Astrocyte of the spinal cord (primary cell): ENCODE results near the gene ZACN.

ENCODE experiments used
- DNase-seq: peaks from one replicate; pipeline ENCODE4 v3.0.0; 2011; ENCODE audit warnings: low read depth, low spot score
- H3K4me3 ChIP-seq: 2 replicates; pipeline ENCODE4 v1.5.1; 2011; ENCODE audit warnings: low read depth, mild to moderate bottlenecking, low read length, moderate library complexity
- in situ Hi-C: cut with HindIII; loops from 2 replicates; pipeline ENCODE4 v1.10.0; 2017; ENCODE audit warnings: low sequenced_read_pairs
- TF ChIP-seq, protein P1 (sequence below): IDR thresholded peaks from 2 replicates; pipeline ENCODE4 v1.5.1; 2012; ENCODE audit warnings: low read depth, mild to moderate bottlenecking, low read length, inconsistent platforms

ZACN gene

DNA sequence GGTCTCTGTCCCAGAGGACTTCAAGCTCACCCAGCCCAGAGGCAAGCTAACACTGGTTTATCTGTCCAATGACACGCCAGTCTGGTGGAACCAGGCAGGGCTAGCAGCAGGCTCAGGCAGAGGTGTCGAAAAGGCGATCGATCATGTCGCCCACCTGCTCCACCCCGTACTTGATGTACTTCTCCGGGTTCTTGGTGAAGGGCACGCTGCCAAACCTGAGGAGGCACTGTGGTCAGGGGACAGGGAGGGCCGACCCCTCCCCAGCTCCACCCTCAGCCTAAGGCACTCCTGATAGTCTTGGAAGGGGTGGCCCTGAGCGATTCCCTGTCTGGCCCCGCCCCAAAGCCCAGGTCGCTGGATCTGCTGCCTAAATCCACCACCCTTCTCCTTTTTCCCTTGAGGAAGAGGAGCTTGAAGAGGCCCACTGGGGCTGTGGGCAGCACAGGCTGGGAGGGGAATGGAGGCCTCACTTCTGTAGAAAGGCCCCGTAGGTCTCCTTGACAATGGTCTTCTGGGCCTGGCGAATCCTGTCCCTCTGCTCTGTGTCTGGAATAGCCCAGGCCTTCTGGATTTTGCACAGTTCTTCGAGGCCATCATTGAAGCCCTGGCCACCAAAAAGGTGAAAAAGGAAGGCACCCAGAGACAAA is 4.7 kb downstream of the ZACN start:
- TF ChIP-seq, protein P1, sequence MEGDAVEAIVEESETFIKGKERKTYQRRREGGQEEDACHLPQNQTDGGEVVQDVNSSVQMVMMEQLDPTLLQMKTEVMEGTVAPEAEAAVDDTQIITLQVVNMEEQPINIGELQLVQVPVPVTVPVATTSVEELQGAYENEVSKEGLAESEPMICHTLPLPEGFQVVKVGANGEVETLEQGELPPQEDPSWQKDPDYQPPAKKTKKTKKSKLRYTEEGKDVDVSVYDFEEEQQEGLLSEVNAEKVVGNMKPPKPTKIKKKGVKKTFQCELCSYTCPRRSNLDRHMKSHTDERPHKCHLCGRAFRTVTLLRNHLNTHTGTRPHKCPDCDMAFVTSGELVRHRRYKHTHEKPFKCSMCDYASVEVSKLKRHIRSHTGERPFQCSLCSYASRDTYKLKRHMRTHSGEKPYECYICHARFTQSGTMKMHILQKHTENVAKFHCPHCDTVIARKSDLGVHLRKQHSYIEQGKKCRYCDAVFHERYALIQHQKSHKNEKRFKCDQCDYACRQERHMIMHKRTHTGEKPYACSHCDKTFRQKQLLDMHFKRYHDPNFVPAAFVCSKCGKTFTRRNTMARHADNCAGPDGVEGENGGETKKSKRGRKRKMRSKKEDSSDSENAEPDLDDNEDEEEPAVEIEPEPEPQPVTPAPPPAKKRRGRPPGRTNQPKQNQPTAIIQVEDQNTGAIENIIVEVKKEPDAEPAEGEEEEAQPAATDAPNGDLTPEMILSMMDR = no peak
- H3K4me3 ChIP-seq = no peak overlapping the region
- DNase-seq = no peak
- in situ Hi-C loops = no loop called here

DNA sequence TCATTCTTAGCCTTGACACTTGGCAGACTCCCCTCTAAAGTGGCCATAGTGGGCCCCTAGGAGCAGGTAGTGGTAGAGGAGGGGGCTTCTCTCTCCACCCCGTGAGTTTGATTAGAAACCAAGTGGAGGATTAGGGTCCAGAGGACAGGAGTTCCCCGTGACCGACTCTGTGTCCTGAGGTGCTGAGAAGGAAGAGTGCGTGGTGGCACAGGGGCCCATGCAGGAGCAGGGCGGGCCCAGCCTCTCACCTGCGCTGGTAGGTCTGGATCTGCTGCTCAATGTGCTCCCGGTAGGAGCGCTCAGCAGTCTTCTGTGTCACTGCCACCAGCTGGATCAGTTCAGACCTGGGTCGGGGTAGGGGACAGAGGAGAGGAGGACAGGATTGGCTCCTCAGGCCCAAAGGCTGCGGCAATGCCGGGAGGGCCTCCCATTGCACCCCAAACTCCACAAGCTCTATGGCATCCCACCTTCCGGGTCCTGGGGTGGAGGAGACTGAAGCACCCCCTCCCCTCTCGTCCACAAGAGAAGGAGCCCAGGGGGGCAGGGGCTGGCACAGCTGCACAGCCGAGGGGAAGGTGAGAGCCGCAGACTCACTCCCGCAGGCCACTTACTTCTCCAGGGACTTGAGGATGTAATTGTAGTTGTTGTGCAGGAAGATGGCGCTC is 6.2 kb downstream of the ZACN start:
- no peak for DNase-seq
- TF ChIP-seq, protein P1 = no peak
- no peak overlapping the region for H3K4me3 ChIP-seq
- in situ Hi-C loops = no loop called here

DNA sequence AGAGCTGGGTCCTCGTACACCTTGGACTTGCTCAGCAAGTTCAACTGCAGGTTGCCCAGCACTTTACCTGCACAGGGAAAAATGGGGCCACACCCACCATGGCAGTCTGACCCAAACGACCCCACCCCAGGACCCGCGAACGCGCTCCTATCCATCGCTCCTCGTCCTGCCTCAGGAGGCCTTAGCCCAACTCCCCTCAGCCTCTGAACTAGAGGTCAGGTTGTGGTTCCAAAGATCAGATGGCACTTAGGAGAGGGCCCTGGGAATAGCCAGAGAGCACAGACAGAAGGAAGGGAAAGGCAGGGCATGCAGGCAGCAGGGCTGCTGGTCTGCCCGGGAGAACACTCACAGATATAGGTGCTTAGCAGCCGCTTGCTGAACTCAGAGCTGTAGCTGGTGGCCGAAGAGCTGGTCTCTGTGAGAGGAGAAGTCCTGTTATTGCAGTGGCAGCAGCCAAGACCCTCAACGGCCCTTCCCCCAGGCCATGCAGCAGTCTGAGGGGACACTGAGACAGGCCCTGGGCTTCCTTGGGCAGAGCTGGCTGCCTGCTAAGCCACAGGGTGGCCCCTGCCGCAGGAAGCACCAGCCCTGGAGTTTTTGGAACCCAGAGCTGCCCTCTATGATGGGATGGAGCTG is 6.9 kb downstream of the ZACN start:
- no peak overlapping the region for H3K4me3 ChIP-seq
- in situ Hi-C loops = no loop called here
- TF ChIP-seq, protein P1 = no peak
- DNase-seq = no peak

DNA sequence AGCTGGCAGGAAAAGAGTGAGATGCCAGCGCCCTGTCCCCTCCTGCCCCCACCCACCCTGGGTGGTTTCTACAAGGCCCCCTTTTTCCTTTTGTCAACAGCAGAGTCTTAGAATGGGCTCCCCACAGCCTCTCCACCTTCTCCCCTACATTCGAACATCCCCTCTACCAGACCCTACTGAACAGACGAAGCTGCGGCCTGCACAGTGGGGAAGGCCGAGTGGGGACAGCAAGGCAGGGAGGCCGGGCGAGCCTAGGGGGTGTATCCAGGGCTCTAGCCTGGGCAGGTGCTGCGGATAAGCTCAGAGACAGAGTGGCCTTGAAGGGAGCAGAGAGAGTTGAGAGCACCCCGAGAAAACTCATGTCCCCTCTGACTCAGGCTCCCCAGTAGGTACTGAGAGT is 7.4 kb downstream of the ZACN start:
- in situ Hi-C loops = no loop called here
- DNase-seq = no peak
- TF ChIP-seq, protein P1 = no peak
- no peak overlapping the region for H3K4me3 ChIP-seq

DNA sequence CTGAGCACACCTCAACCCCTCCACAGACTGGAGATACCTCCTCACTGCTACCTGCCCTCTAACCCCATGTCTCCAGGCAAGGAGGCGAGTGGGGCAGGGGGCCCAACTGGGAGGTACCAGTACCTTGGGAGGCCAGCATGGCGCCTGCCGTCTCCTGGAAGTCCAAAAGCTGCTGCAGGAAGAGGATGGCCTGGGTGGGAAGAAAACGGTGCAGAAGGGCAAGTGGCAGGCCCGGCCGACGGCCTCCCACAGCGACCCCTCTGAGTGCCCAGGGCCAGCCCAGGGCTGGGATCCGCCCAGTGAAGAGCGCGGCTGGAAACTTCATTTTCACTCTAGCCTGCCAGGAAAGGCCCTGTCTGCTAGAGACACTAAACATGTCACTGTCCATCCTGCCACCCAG is 8.5 kb downstream of the ZACN start:
- TF ChIP-seq, protein P1 = no peak
- no peak overlapping the region for H3K4me3 ChIP-seq
- no peak for DNase-seq
- in situ Hi-C loops = no loop called here

DNA sequence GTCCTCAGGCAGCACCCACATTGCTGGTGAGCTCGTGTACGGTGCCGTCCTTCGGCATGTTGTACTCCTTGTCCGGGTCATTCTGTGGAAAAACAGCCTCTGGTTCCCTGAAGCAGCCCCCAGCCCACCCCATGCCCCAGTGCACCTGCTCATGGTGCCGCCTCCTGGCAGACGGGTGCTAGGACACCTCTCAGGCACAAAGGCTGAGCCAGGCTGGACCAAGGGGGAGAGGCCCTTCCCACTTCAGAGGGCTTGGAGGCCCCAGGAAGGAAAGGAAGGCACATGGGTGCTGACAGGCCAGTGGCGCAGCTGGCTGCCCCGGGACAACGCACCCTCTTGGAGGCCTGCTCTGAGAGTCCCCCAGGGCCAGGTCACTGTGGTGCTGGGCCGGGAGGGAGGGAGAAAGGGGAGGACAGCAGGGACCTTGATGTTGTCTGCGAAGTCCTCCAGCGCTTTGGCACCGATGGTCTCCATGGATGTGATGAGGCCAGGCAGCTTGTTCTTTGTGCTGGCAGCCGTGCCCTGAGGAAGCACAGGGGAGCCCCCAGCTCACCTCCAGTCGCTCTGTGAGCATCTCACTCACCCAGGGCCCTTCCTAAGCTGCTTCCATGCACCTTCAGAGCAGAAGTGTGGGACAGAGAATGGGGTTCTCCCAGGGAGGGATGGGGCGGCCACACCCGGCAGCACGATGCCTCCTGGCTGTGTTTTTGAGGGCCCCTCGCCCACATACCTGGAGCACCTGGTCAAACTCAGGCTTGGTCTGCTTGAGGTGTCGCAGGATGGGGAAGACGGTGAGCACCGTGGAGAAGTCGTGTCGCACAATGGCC is 9.3 kb downstream of the ZACN start:
- in situ Hi-C loops = no loop called here
- no peak overlapping the region for H3K4me3 ChIP-seq
- no peak for DNase-seq
- TF ChIP-seq, protein P1 = no peak
